GM23248 (cell line): ENCODE measurements around the gene NT5DC3.

ENCODE experiments used
- EZH2 ChIP-seq: fragments of 200-600 bp; sonication (generic); IDR thresholded peaks from 2 replicates; pipeline ENCODE4 v1.6.1; 2018; ENCODE audit warnings: antibody characterized with exemption, mild to moderate bottlenecking; ENCODE audit not compliant: insufficient read depth, poor library complexity, severe bottlenecking
- EZH2phosphoT487 ChIP-seq: fragments of 200-600 bp; sonication (generic); IDR thresholded peaks from 2 replicates; pipeline ENCODE4 v1.6.1; 2018; ENCODE audit warnings: antibody characterized with exemption, moderate library complexity, mild to moderate bottlenecking, low read depth; ENCODE audit not compliant: insufficient read depth

DNA sequence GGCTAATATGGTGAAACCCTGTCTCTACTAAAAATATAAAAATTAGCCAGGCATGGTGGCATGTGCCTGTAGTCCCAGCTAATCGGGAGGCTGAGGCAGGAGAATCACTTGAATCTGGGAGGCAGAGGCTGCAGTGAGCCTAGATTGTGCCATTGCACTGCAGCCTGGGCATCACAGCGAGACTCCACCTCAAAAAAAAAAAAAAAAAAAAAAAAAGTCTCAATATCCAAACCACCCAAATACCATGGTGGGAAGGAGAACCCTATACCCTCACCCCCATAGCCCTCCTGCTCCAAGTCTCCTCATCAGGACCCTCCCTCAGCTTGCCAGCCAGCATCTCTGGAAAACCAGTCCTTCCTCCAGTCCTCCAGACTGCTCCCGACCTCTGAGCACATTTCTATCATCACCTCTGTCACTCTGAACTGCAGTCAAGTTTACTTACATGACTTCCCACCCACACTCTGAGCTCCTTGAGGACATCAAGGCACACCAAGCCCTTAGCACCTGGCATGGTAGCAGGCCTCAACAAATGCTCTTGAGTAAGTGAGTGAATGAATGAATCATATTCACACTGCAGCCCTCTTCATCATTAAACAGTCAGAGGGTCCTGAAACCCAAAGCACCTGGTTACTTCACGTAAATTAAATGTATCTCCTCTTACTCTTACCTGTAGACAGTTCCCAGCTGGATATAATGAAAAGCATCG lies 35.2 kb downstream of the NT5DC3 start:
- TF ChIP-seq EZH2phosphoT487 (no peak), EZH2 (no peak)
